GM12801 (cell line): ENCODE results near the gene LOXHD1.

Source experiments
- CTCF ChIP-seq: IDR thresholded peaks from one replicate; pipeline ENCODE4 v1.5.1; 2011; ENCODE audit warnings: control low read depth; ENCODE audit not compliant: insufficient read length; ENCODE audit errors: extremely low read depth

LOXHD1 gene

GRCh38 chr18:46542545-46542944 lies 114.5 kb downstream of the LOXHD1 start:
- no peak for TF ChIP-seq CTCF

- no peak for TF ChIP-seq CTCF
Measured at GRCh38 chr18:46541626-46542189, 115.3 kb downstream of the LOXHD1 start.

GRCh38 chr18:46538376-46538775 lies 118.6 kb downstream of the LOXHD1 start:
- TF ChIP-seq CTCF: no peak

- TF ChIP-seq CTCF: no peak
Measured at GRCh38 chr18:46536215-46536874, 120.7 kb downstream of the LOXHD1 start.

GRCh38 chr18:46531482-46531881 lies 125.5 kb downstream of the LOXHD1 start:
- no peak for TF ChIP-seq CTCF

- no peak for TF ChIP-seq CTCF
Measured at GRCh38 chr18:46528037-46528436, 129.0 kb downstream of the LOXHD1 start.

- TF ChIP-seq CTCF: no peak
Measured at GRCh38 chr18:46519870-46520269, 137.2 kb downstream of the LOXHD1 start.
